ENCODE measurements around the gene POLE3. TPM values are rescaled to one million over a fixed set of nuclear protein-coding genes. Genes with fewer than 3 reads are reported as not detected.

The POLE3 gene
- polyA plus RNA-seq, 4 donors: 61.5 to 68.1 (median 65.2) TPM

Other genes with a start within 250 kb of the POLE3 start
- 10 to 100 TPM; 25.8 to 33.6 (median 30.4) TPM for gene FKBP15, start 189.4 kb downstream of the POLE3 start, polyA plus RNA-seq (ENCODE audit: insufficient read length in 4 of 4)
- gene SLC31A1, start 189.1 kb downstream of the POLE3 start, polyA plus RNA-seq (ENCODE audit: insufficient read length in 4 of 4): 10 to 100 TPM; 19.7 to 27.2 (median 23.8) TPM
- gene CDC26, start 135.1 kb downstream of the POLE3 start, polyA plus RNA-seq (ENCODE audit: insufficient read length in 4 of 4): 10 to 100 TPM; 37.3 to 42.9 (median 39.6) TPM
- gene PRPF4, start 135.0 kb downstream of the POLE3 start, polyA plus RNA-seq (ENCODE audit: insufficient read length in 4 of 4): 10 to 100 TPM; 30.9 to 44.2 (median 36.2) TPM
- gene RNF183, start 107.3 kb downstream of the POLE3 start, polyA plus RNA-seq (ENCODE audit: insufficient read length in 4 of 4): 1 to 10 TPM; 6.1 to 7.1 (median 6.8) TPM
- gene WDR31, start 70.4 kb downstream of the POLE3 start, polyA plus RNA-seq (ENCODE audit: insufficient read length in 4 of 4): 1 to 10 TPM; 6.2 to 8.5 (median 7.3) TPM
- gene BSPRY, start 61.1 kb downstream of the POLE3 start, polyA plus RNA-seq (ENCODE audit: insufficient read length in 4 of 4): 10 to 100 TPM in 1 of 4 donors, 1 to 10 TPM in 3; 8.9 to 11.1 (median 9.3) TPM
- 10 to 100 TPM; 31.3 to 49.3 (median 38.1) TPM for gene HDHD3, start 33.7 kb downstream of the POLE3 start, polyA plus RNA-seq (ENCODE audit: insufficient read length in 4 of 4)
- 10 to 100 TPM; 37.0 to 54.5 (median 47.6) TPM for gene ALAD, start 9.4 kb downstream of the POLE3 start, polyA plus RNA-seq (ENCODE audit: insufficient read length in 4 of 4)
- 1 to 10 TPM in 2 of 4 donors, under 1 TPM in 2; 0.65 to 1.1 (median 0.95) TPM for gene C9orf43, start 72 bp upstream of the POLE3 start, polyA plus RNA-seq (ENCODE audit: insufficient read length in 4 of 4)
- gene RGS3, start 53.1 kb upstream of the POLE3 start, polyA plus RNA-seq (ENCODE audit: insufficient read length in 4 of 4): 10 to 100 TPM; 41.3 to 52.9 (median 47.4) TPM

Measured in left renal cortex interstitium (tissue), 4 donors.